GM21423 (cell line): Measurements from ENCODE around the gene PPP1R16B.
A peak's percentile ranks its signal among the peaks of the same experiment; 100 is the strongest.

Experiments used
- ATAC-seq: cut with Tn5 transposase; IDR thresholded peaks from one replicate; pipeline ENCODE4 v1.9.1; 2021; ENCODE audit warnings: mild to moderate bottlenecking, moderate library complexity; ENCODE audit not compliant: unreplicated experiment

The PPP1R16B gene

DNA sequence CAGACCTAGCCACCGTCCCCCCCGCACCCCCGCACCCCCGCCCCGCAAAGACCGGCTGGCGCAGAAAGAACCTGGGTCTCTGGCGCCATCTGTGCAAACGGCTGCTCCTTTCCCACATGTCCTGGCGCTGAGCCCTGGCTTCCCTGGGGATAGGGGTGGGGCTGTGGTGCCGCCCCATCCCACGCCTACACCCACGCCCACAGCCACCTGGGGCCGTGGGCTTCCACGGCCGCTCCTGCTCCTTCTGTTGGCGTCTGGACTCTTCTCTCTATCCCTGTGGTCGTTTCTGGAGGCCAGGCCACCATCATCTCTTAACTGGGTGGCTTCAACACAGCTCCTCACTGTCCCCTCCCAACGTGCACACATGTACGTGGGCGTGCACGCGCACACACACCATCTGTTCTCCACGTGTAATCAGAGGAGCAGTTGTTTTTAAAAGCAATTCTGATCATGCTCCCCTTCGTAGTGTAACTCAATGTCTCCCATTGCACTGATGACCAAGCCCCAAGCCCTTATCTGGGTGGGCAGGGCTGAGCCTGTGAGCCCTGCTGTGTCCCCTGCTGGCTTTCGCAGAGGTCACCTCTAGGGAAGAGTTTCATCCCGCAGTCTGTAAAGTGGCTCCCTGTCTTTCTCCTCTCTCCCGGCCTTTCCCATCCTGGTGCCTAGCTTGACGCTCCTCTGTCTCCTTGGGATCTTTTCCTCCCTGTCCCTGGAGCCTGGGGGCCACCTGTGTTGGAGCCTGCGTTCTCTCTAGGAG lies 88.8 kb downstream of the PPP1R16B start:
- no peak for ATAC-seq

DNA sequence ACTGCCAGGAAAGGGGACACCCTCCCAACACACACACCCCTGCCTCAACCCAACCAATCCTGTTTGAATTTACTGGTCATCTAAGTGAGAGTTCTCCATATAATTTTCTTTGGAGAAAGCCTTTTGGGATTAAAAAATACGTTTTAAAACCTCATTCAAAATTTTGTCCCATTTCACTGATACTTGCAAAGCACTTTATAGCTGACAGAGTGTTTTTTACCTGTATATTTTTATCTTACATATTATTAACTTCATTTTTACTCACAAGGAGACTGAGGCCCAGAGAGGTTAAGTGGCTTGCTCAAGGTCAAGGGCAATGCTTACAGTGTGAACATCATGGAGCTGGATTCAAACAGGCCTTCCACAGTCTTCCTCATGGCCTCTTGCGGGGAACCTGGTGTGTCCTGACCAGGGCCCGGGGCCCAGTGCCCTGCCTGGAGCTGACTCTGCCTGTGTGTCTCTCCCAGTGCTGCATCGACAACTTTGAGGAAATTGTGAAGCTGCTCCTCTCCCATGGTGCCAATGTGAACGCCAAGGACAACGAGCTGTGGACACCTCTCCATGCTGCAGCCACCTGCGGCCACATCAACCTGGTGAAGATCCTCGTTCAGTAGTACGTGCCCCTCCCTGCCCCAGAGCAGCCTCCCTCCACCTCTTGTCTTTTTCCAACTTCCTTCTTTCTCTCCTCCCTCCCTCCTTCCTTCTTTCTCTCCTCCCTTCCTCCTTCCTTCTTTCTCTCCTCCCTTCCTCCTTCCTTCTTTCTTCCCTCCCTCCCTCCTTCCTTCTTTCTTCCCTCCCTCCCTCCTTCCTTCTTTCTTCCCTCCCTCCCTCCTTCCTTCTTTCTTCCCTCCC lies 89.8 kb downstream of the PPP1R16B start:
- no peak for ATAC-seq

DNA sequence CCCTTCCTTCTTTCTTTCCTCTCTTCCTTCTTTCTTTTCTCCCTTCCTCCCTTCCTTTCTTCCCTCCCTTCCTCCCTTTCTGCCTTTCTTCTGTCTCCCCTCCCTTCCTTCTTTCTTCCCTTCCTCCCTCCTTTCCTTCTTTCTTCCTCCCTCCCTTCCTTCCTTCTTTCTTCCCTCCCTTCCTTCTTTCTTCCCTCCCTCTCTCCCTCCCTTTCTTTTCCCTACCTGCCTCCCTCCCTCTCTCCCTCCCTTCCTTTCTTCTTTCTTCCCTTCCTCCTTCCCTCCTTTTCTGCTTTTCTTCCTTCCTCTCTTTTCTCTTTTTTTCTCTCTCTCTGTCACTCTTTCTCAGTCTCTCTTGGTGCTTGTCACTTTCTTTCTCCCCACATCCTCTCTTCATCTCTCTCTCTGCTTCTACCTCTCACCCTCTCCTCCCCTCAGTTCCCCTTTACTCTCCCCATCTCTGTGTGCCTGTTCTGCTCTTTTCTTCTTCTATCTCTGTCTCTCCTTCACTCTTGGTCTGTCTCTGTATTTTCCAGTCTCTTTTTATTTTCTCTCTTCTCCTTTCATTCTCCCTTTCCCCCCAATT lies 90.6 kb downstream of the PPP1R16B start:
- ATAC-seq: no peak

DNA sequence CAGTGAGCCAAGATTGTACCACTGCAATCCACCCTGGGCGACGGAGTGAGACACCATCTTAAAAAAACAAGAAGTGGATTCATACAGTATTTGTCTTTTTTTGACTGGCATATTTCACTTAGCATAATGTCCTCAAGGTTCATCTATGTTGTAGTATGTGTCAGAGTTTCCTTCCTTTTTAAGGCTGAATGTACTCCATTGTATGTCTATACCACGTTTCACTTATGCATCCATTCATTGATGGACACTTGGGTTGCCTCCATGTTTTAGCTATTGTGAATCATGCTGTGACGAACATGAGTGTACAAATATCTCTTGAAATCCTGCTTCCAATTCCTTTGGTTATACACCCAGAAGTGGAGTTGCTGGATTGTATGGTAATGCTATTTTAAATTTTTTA lies 91.8 kb downstream of the PPP1R16B start:
- no peak for ATAC-seq

DNA sequence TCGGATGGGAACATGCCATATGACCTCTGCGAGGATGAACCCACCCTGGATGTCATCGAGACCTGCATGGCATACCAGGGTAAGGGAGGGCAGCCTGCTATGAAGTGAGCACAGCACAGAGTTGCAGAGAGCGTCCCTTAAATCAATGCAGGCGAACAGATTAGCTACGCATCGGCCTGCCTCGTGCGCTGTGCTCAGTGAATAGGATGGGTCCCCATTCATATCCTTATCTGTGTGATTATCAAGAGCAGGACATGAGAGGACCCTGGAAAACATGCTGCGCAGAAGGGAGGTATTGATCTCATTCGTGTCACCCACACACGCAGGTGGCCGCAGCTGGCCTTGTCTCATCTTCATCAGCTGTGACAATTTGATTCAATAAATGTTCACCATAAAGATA lies 95.1 kb downstream of the PPP1R16B start:
- no peak for ATAC-seq

- no peak for ATAC-seq
Observed at GRCh38 chr20:38902601-38903000, 97.1 kb downstream of the PPP1R16B start.

- ATAC-seq: no peak
Observed at GRCh38 chr20:38903335-38903734, 97.8 kb downstream of the PPP1R16B start.

DNA sequence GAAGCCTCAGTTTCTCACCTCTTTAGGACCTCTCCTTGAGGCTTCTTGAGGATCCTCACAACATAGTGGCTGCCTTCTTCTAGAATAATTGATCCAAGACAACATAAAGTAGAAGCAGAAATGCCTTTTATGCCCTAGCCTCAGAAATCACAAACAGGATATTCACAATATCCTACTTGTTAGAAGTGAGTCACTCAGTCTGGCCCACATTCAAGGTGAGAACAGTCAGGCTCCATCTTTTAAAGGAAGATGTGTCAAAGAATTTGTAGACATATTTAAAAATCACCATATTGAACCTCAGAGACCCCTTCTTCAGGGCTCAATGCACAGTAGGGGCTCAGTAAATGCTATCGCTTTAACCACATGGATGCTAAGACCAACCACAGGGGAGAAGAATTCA lies 99.9 kb downstream of the PPP1R16B start:
- no peak for ATAC-seq

DNA sequence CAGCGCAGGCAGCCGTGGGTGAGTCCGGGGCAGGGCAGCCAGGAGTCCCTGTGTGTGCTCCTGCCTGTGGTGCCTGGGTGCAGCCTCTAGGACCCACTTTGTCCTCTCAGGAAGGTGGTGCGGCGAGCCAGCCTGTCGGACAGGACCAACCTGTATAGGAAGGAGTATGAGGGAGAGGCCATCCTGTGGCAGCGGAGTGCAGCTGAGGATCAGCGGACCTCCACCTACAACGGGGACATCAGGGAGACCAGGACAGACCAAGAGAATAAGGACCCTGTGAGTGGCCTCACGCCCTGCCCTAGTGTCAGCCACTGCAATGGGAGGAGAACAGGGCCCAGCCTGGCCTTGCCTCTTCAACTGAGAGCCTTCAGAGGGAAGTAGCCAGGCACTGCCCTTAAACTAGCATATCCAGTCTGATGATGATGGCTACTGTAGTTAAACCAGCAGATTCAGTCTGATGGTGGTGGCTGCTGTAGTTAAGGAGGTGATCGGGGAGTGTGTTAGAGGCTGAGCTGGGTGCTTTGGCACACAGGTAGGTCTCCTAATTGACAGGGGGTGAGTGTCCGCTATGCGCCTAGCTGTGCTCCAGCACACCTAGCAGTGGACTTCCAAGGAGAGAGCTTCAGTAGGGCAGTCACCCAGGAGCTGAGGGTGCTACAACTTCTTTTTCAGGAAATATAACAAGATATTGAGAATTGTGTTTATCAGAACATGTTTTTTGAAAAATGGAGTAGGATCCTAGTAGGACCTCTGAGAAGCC lies 102.6 kb downstream of the PPP1R16B start:
- ATAC-seq: no peak

- no peak for ATAC-seq
Observed at GRCh38 chr20:38915355-38915754, 109.9 kb downstream of the PPP1R16B start.

DNA sequence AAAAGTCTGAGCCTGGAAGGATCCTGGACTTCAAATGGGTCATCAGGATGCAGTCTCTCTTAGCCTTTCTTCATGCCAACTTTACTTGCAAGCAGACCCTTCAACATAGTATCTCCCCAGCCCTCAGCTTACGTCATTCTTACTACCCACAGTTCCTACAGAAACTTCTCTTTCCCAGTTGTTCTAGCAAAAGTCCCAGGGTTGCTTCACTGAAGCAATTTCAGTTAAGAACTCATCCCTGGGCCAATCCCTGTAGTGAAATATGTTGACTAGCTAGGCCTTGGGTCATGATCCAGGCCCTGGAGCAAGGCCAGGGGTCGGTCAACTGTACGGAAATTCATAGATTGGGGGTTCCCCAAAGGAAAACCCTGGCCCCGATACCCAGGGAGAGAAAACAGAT lies 112.2 kb downstream of the PPP1R16B start:
- ATAC-seq: no peak

- no peak for ATAC-seq
Observed at GRCh38 chr20:38918172-38918571, 112.7 kb downstream of the PPP1R16B start.

GRCh38 chr20:38919683-38920082 lies 114.2 kb downstream of the PPP1R16B start:
- ATAC-seq: no peak

DNA sequence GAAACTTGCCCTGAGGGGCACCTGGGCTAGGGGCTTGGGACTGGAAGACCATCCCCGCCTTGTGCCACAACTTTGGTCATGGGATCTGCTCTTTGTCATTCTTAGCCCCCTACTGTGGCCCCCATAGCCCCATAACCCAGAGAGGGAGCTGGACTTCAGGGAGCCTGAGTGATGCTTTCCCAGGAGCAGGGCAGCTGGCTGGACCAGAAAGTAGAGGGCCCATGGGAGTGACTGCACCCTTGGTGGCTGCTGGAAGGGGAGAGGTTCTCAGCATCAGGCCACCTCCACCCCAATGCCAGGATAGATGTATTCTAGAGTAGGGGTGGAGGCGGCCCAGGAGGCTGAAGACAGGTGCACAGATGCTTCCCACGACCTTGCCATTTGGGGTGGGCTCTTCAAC lies 114.9 kb downstream of the PPP1R16B start:
- no peak for ATAC-seq

- no peak for ATAC-seq
Observed at GRCh38 chr20:38920851-38921250, 115.4 kb downstream of the PPP1R16B start.

- no peak for ATAC-seq
Observed at GRCh38 chr20:38924718-38925117, 119.2 kb downstream of the PPP1R16B start.

GRCh38 chr20:38926142-38926933 lies 120.8 kb downstream of the PPP1R16B start, which contains the start of gene FAM83D:
FAM83D (plus strand) TSS chr20:38926417; CDS start chr20:38926443, 26 bp downstream.
- peak; percentile 90 for ATAC-seq

DNA sequence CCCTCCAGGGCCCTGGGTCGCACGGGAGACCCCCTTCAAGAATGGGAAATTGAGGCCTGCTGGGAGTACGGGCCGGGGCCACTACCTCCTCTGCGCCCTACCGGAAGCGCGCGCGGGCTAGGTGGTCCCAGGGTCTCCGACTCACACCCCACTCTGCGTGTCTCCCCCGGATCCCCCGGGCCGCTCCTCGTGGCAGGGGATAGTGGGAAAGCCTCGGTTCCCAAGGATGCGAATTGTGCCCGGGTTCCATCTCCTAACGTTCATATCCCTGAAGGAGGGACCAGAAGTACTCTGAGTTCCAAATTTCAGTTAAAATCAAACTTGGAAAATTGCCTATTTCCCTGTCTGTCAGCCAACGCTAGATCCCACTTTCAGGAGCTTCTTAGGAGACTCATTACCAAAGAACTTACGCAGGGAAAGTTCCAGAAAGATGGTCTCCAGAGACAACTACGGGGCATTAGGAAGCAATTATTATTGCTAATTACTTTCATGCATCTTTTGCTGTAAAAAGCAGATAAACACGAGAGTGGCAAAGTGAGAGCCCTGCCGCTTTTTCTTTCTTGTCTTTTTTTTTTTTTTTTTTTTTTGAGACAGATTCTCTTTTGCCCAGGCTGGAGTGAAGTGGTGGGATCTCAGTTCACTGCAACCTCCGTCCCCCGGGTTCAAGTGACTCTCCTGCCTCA lies 121.6 kb downstream of the PPP1R16B start:
- ATAC-seq: peak; percentile 2

GRCh38 chr20:38927902-38928578 lies 122.5 kb downstream of the PPP1R16B start:
- ATAC-seq: no peak
